Colonic mucosa (tissue), 4 donors: ENCODE results near the gene TRPM2. TPM values are rescaled to one million over a fixed set of nuclear protein-coding genes. Genes with fewer than 3 reads are reported as not detected.

ENCODE experiments used
- DNase-seq: peaks from one replicate; pipeline ENCODE4 v3.0.0-alpha.2; 2020
- H3K27ac ChIP-seq: fragments of 200-600 bp; one replicate; pipeline ENCODE4 v1.8.0; 2021
- H3K27me3 ChIP-seq: fragments of 200-600 bp; one replicate; pipeline ENCODE4 v1.8.0; 2021
- H3K36me3 ChIP-seq: fragments of 200-600 bp; one replicate; pipeline ENCODE4 v1.8.0; 2021
- H3K4me1 ChIP-seq: fragments of 200-600 bp; one replicate; pipeline ENCODE4 v1.8.0; 2021; ENCODE audit warnings: mild to moderate bottlenecking
- H3K4me3 ChIP-seq: fragments of 200-600 bp; one replicate; pipeline ENCODE4 v1.8.0; 2021
- H3K9ac ChIP-seq, 2 donors: one replicate each; pipeline ENCODE4 v1.7.0; 2013; ENCODE audit warnings: control low read depth in 2 of 2, low read depth in 2 of 2, low read length in 2 of 2
- H3K9me3 ChIP-seq: fragments of 200-600 bp; one replicate; pipeline ENCODE4 v1.8.0; 2021
- CTCF ChIP-seq: fragments of 200-600 bp; IDR thresholded peaks from one replicate; pipeline ENCODE4 v1.8.0; 2022; ENCODE audit warnings: antibody characterized with exemption, mild to moderate bottlenecking
- intact Hi-C: fragments of 100-400 bp; cut with DNase I; formaldehyde crosslinking; loops from one replicate; pipeline ENCODE4 v1.14.1; 2022
- total RNA-seq, 2 donors: library from RNA; stranded (reverse); fragmentation: NEBNext Ultra II Directional in 1 of 2; extraction: Animal tissue kit (Norgen Biotek cat#: 25700) in 1 of 2; gene quantifications; one replicate each; pipeline ENCODE4 v1.2.1, GENCODE V29; 2021
- donor health status: healthy.
- donor health status: DM: no; HTN: no; CAD: no.
- donor health status: DM: no; HTN: no; CAD: no.

The TRPM2 gene
- total RNA-seq, 2 donors from 2014 or later = 2.6 to 4.2 TPM

- Histone ChIP-seq H3K9ac (no peak overlapping the region), H3K9me3 (no peaks in the 10 kb centered on the region), H3K27me3 (no peaks in the 10 kb centered on the region), H3K4me3 (no peak overlapping the region), H3K27ac (no peak overlapping the region), H3K4me1 (no peaks in the 10 kb centered on the region), H3K36me3 (no peaks in the 10 kb centered on the region)
- DNase-seq = no peak
- intact Hi-C loops = no loop called here
- TF ChIP-seq CTCF = no peak
These were observed 83.9 kb downstream of the TRPM2 start for GRCh38 chr21:44437371-44437695.

GRCh38 chr21:44437696-44438431, 84.4 kb downstream of the TRPM2 start:
- no peaks in the 10 kb centered on the region for H3K4me1 ChIP-seq
- DNase-seq = no peak
- H3K9me3 ChIP-seq = no peaks in the 10 kb centered on the region
- no peak overlapping the region for H3K27ac ChIP-seq
- no peak overlapping the region for H3K9ac ChIP-seq
- no peaks in the 10 kb centered on the region for H3K27me3 ChIP-seq
- H3K4me3 ChIP-seq = no peak overlapping the region
- no peak for TF ChIP-seq CTCF
- H3K36me3 ChIP-seq = no peaks in the 10 kb centered on the region
- intact Hi-C loops = no loop called here

- DNase-seq = no peak
- Histone ChIP-seq H3K36me3 (no peaks in the 10 kb centered on the region), H3K4me1 (no peaks in the 10 kb centered on the region), H3K9me3 (no peaks in the 10 kb centered on the region), H3K4me3 (peak overlapping the region; percentile 5), H3K27me3 (no peaks in the 10 kb centered on the region), H3K9ac (no peak overlapping the region), H3K27ac (no peak overlapping the region)
- intact Hi-C loops = no loop called here
- no peak for TF ChIP-seq CTCF
These were observed 85.2 kb downstream of the TRPM2 start for GRCh38 chr21:44438531-44439210.

GRCh38 chr21:44439211-44439600, 85.8 kb downstream of the TRPM2 start:
- no peak for TF ChIP-seq CTCF
- intact Hi-C loops = no loop called here
- Histone ChIP-seq H3K9me3 (no peaks in the 10 kb centered on the region), H3K4me3 (no peak overlapping the region), H3K9ac (no peak overlapping the region), H3K36me3 (no peaks in the 10 kb centered on the region), H3K4me1 (no peaks in the 10 kb centered on the region), H3K27me3 (no peaks in the 10 kb centered on the region), H3K27ac (no peak overlapping the region)
- no peak for DNase-seq

- DNase-seq = no peak
- Histone ChIP-seq H3K9ac (no peak overlapping the region), H3K27ac (no peak overlapping the region), H3K4me3 (no peak overlapping the region), H3K4me1 (no peaks in the 10 kb centered on the region), H3K27me3 (no peaks in the 10 kb centered on the region), H3K36me3 (no peaks in the 10 kb centered on the region), H3K9me3 (no peaks in the 10 kb centered on the region)
- intact Hi-C loops = no loop called here
- no peak for TF ChIP-seq CTCF
These were observed 87.0 kb downstream of the TRPM2 start for GRCh38 chr21:44440241-44441040.
